Endothelial cell (in vitro differentiated cells): ENCODE data around the gene MED12L. TPM values are rescaled to one million over a fixed set of nuclear protein-coding genes. Genes with fewer than 3 reads are reported as not detected.

ENCODE experiments used
- DNase-seq: peaks from one replicate; pipeline ENCODE4 v3.0.0; 2021; ENCODE audit warnings: low spot score
- H3K27ac Mint-ChIP-seq: one replicate; pipeline ENCODE4 v1.8.0; 2021; ENCODE audit warnings: mixed read lengths, inconsistent platforms; ENCODE audit not compliant: unreplicated experiment
- H3K27me3 Mint-ChIP-seq: one replicate; pipeline ENCODE4 v1.8.0; 2021; ENCODE audit warnings: mild to moderate bottlenecking, moderate library complexity, mixed read lengths, inconsistent platforms; ENCODE audit not compliant: unreplicated experiment
- H3K36me3 Mint-ChIP-seq: one replicate; pipeline ENCODE4 v1.8.0; 2021; ENCODE audit warnings: mild to moderate bottlenecking, low read depth, mixed read lengths, inconsistent platforms; ENCODE audit not compliant: unreplicated experiment
- H3K4me1 Mint-ChIP-seq: one replicate; pipeline ENCODE4 v1.8.0; 2021; ENCODE audit warnings: mild to moderate bottlenecking, mixed read lengths, inconsistent platforms; ENCODE audit not compliant: unreplicated experiment
- H3K4me3 Mint-ChIP-seq: one replicate; pipeline ENCODE4 v1.8.0; 2021; ENCODE audit warnings: mild to moderate bottlenecking, mixed read lengths, inconsistent platforms; ENCODE audit not compliant: unreplicated experiment
- H3K9me3 Mint-ChIP-seq: one replicate; pipeline ENCODE4 v1.8.0; 2021; ENCODE audit warnings: mixed read lengths, inconsistent platforms; ENCODE audit not compliant: unreplicated experiment
- CTCF ChIP-seq: fragments of 200-600 bp; sonication (generic); IDR thresholded peaks from one replicate; pipeline ENCODE4 v1.5.0; 2021; ENCODE audit warnings: antibody characterized with exemption; ENCODE audit not compliant: unreplicated experiment
- total RNA-seq: library from RNA; stranded (reverse); fragmentation: NEBNext Ultra II Directional; extraction: Animal tissue kit (Norgen Biotek cat#: 25700); gene quantifications from one replicate; pipeline ENCODE4 v1.2.1, GENCODE V29; 2021; ENCODE audit not compliant: unreplicated experiment

The MED12L gene
- total RNA-seq, 1 donor from 2014 or later = 4.4 TPM

GRCh38 chr3:151101270-151101969 lies 16.0 kb downstream of the MED12L start:
- peaks cover 6% of the 10 kb centered on the region for H3K4me1 Mint-ChIP-seq
- TF ChIP-seq CTCF = no peak
- H3K4me3 Mint-ChIP-seq = no peak overlapping the region
- H3K27me3 Mint-ChIP-seq = peaks cover 1% of the 10 kb centered on the region
- H3K9me3 Mint-ChIP-seq = no peaks in the 10 kb centered on the region
- H3K27ac Mint-ChIP-seq = no peak overlapping the region
- no peaks in the 10 kb centered on the region for H3K36me3 Mint-ChIP-seq
- DNase-seq = no peak

- Mint-ChIP-seq H3K27ac (no peak overlapping the region), H3K4me1 (peaks cover 5% of the 10 kb centered on the region), H3K36me3 (no peaks in the 10 kb centered on the region), H3K27me3 (peaks cover 3% of the 10 kb centered on the region), H3K9me3 (no peaks in the 10 kb centered on the region), H3K4me3 (no peak overlapping the region)
- no peak for TF ChIP-seq CTCF
- DNase-seq = no peak
Observed at GRCh38 chr3:151106311-151106710, 20.8 kb downstream of the MED12L start.

- Mint-ChIP-seq H3K27ac (no peak overlapping the region), H3K4me1 (peaks cover 5% of the 10 kb centered on the region), H3K36me3 (no peaks in the 10 kb centered on the region), H3K9me3 (no peaks in the 10 kb centered on the region), H3K27me3 (peaks cover 3% of the 10 kb centered on the region), H3K4me3 (no peak overlapping the region)
- TF ChIP-seq CTCF = no peak
- no peak for DNase-seq
Observed at GRCh38 chr3:151107177-151107576, 21.7 kb downstream of the MED12L start.

- TF ChIP-seq CTCF = no peak
- no peak overlapping the region for H3K4me3 Mint-ChIP-seq
- peaks cover 3% of the 10 kb centered on the region for H3K27me3 Mint-ChIP-seq
- no peak for DNase-seq
- H3K27ac Mint-ChIP-seq = no peak overlapping the region
- H3K4me1 Mint-ChIP-seq = peaks cover 5% of the 10 kb centered on the region
- H3K9me3 Mint-ChIP-seq = no peaks in the 10 kb centered on the region
- H3K36me3 Mint-ChIP-seq = no peaks in the 10 kb centered on the region
Observed at GRCh38 chr3:151107701-151108100, 22.2 kb downstream of the MED12L start.

- no peaks in the 10 kb centered on the region for H3K36me3 Mint-ChIP-seq
- DNase-seq = no peak
- H3K9me3 Mint-ChIP-seq = no peaks in the 10 kb centered on the region
- peaks cover 3% of the 10 kb centered on the region for H3K27me3 Mint-ChIP-seq
- no peak for TF ChIP-seq CTCF
- H3K27ac Mint-ChIP-seq = no peak overlapping the region
- peaks cover 5% of the 10 kb centered on the region for H3K4me1 Mint-ChIP-seq
- no peak overlapping the region for H3K4me3 Mint-ChIP-seq
Observed at GRCh38 chr3:151109286-151109800, 23.9 kb downstream of the MED12L start.
